Suprapubic skin (tissue), 4 donors: ENCODE measurements around the gene GFPT2.

ENCODE experiments used
- CTCF ChIP-seq, 2 donors: fragments of 200-600 bp in 1 of 2; fragments of 450-650 bp in 1 of 2; sonication (generic) in 1 of 2; IDR thresholded peaks; one replicate each; pipeline ENCODE4 v1.5.1; 2016 to 2019; ENCODE audit warnings: antibody characterized with exemption in 2 of 2, mild to moderate bottlenecking in 1 of 2, moderate library complexity in 1 of 2
- EP300 ChIP-seq: sonication (generic); formaldehyde crosslinking; IDR thresholded peaks from one replicate; pipeline ENCODE4 v1.6.1; 2017; ENCODE audit warnings: antibody characterized with exemption
- POLR2A ChIP-seq, 2 donors: fragments of 450-650 bp; IDR thresholded peaks; one replicate each; pipeline ENCODE4 v1.6.1; 2017; ENCODE audit warnings: antibody characterized with exemption in 2 of 2, mild to moderate bottlenecking in 2 of 2, moderate library complexity in 2 of 2
- POLR2AphosphoS5 ChIP-seq, 3 donors: sonication (generic); formaldehyde crosslinking; IDR thresholded peaks; one replicate each; pipeline ENCODE4 v1.6.1; 2017; ENCODE audit warnings: antibody characterized with exemption in 3 of 3

DNA sequence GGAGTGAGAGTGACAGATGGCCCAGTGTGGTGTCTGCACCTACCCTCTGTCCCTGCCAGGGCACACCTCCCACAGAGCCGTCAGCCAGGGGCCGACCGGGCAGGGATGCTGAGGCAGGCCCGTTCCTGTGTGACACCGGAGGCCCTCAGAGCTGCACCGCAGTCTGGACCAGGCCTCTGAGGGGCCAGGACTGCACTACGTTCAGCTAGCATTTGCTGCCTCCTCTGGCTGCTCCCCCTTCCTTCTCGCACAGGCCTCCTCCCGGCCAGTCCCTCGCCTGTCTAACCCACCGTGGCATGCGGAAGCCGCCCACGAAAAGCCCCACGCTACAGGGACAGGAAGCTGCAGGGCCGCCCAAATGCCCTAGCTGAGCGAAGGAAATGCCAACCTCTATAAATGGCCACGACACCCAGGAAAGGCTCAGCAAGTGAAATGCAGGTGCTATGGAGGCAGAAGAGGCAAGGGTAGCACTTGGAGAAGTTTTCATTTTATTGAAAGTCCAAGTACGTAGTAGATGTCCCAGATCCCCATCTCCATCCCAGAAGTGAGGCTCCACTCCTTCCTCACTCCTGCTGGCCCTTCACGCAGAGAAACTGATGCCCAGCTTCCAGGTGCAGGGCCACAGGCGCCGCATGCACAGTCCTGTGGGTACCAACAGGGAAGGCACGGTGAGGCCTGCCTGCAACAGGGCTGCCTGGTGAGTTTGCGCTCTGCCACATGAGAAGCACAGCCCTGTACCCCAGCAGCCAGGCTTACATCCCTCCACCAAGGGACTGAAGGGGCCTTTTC, 99.9 kb downstream of the GFPT2 start:
- no peak for TF ChIP-seq CTCF (IDR thresholded peaks at IDR 0.05)
- TF ChIP-seq EP300 = no peak
- TF ChIP-seq POLR2A (IDR thresholded peaks at IDR 0.05) = no peak
- TF ChIP-seq POLR2AphosphoS5 (IDR thresholded peaks at IDR 0.05) = no peak
